Superior temporal gyrus (tissue), 1 donor: ENCODE results near the gene MUC5AC.

Experiments
- DNase-seq: peaks from one replicate; pipeline ENCODE4 v3.0.0-alpha.2; 2016; ENCODE audit errors: extremely low spot score

MUC5AC gene

GRCh38 chr11:1194977-1195681 is 37.4 kb downstream of the MUC5AC start:
- no peak for DNase-seq

- DNase-seq: no peak
Measured at GRCh38 chr11:1195682-1196515, 38.1 kb downstream of the MUC5AC start.

- DNase-seq: no peak
Measured at GRCh38 chr11:1196516-1197391, 39.0 kb downstream of the MUC5AC start.

GRCh38 chr11:1197431-1197885 is 39.7 kb downstream of the MUC5AC start:
- no peak for DNase-seq

GRCh38 chr11:1197886-1198560 is 40.3 kb downstream of the MUC5AC start:
- DNase-seq: no peak

- no peak for DNase-seq
Measured at GRCh38 chr11:1198561-1199240, 40.9 kb downstream of the MUC5AC start.

- no peak for DNase-seq
Measured at GRCh38 chr11:1199241-1199750, 41.5 kb downstream of the MUC5AC start.

- DNase-seq: no peak
Measured at GRCh38 chr11:1199751-1200610, 42.2 kb downstream of the MUC5AC start.

- DNase-seq: no peak
Measured at GRCh38 chr11:1200611-1201191, 42.9 kb downstream of the MUC5AC start.

- DNase-seq: no peak
Measured at GRCh38 chr11:1201395-1202153, 43.8 kb downstream of the MUC5AC start.

GRCh38 chr11:1202154-1202775 is 44.5 kb downstream of the MUC5AC start:
- DNase-seq: no peak

GRCh38 chr11:1202776-1203504 is 45.2 kb downstream of the MUC5AC start:
- peak; percentile 53 for DNase-seq

GRCh38 chr11:1203505-1204271 is 45.9 kb downstream of the MUC5AC start:
- DNase-seq: no peak

- DNase-seq: no peak
Measured at GRCh38 chr11:1204381-1205101, 46.8 kb downstream of the MUC5AC start.

GRCh38 chr11:1205121-1205986 is 47.6 kb downstream of the MUC5AC start:
- DNase-seq: no peak
